Activated CD8-positive, alpha-beta memory T cell treated with anti-CD3 and anti-CD28 coated beads for 4 hours (primary cell): ENCODE data around the gene ASB2.

Source experiments
- DNase-seq, 2 donors: peaks; one replicate each; pipeline ENCODE4 v3.0.0-alpha.2; 2020; ENCODE audit warnings: low read depth in 2 of 2

ASB2 gene

GRCh38 chr14:93906341-93907329 lies 69.7 kb downstream of the ASB2 start:
- peak in 1 of 2 donors; percentile 16 for DNase-seq

GRCh38 chr14:93905623-93906022 lies 70.7 kb downstream of the ASB2 start:
- no peak for DNase-seq

GRCh38 chr14:93903342-93904184 lies 72.8 kb downstream of the ASB2 start:
- DNase-seq: no peak

GRCh38 chr14:93902619-93903307 lies 73.6 kb downstream of the ASB2 start:
- DNase-seq: no peak

GRCh38 chr14:93901813-93902212 lies 74.6 kb downstream of the ASB2 start:
- no peak for DNase-seq

- DNase-seq: no peak
Measured at GRCh38 chr14:93898731-93899130, 77.6 kb downstream of the ASB2 start.

- no peak for DNase-seq
Measured at GRCh38 chr14:93898081-93898611, 78.2 kb downstream of the ASB2 start.

- DNase-seq: no peak
Measured at GRCh38 chr14:93897476-93897845, 78.9 kb downstream of the ASB2 start.

- no peak for DNase-seq
Measured at GRCh38 chr14:93895023-93895604, 81.3 kb downstream of the ASB2 start.

- DNase-seq: no peak
Measured at GRCh38 chr14:93893661-93894261, 82.6 kb downstream of the ASB2 start.

- peak; percentile 25 to 46 for DNase-seq
Measured at GRCh38 chr14:93892923-93893558, 83.3 kb downstream of the ASB2 start.

- DNase-seq: no peak
Measured at GRCh38 chr14:93892505-93892839, 83.9 kb downstream of the ASB2 start.

GRCh38 chr14:93891756-93892504 lies 84.4 kb downstream of the ASB2 start:
- DNase-seq: no peak

- no peak for DNase-seq
Measured at GRCh38 chr14:93889739-93890483, 86.5 kb downstream of the ASB2 start.

GRCh38 chr14:93888995-93889394 lies 87.4 kb downstream of the ASB2 start:
- DNase-seq: no peak

GRCh38 chr14:93884950-93885349 lies 91.4 kb downstream of the ASB2 start:
- no peak for DNase-seq
